Endothelial cell of umbilical vein (primary cell): ENCODE data around the gene MPC2. TPM values are rescaled to one million over a fixed set of nuclear protein-coding genes. Genes with fewer than 3 reads are reported as not detected.

Experiments used
- BruUV-seq: library from RNA; stranded (reverse); fragments of 400-500 nt; replicated peaks from 2 replicates; lab custom pipeline; 2021; lab: Mats Ljungman, UMichigan
- CTCF ChIA-PET: fragments of 300-600, 350-600 bp; sonication (Branson Sonifier 250); formaldehyde crosslinking; loops from one replicate; lab custom pipeline; 2021; ENCODE audit warnings: antibody characterized with exemption, inconsistent platforms; lab: Charles Lee
- POLR2A ChIA-PET: fragments of 300-600, 350-600 bp; sonication (Branson Sonifier 250); formaldehyde crosslinking; loops from one replicate; lab custom pipeline; 2021; ENCODE audit warnings: antibody characterized with exemption, inconsistent platforms; lab: Charles Lee
- DNase-seq: peaks from one replicate; pipeline ENCODE4 v3.0.0-alpha.2; 2011; ENCODE audit warnings: low read depth, low spot score
- FAIRE-seq: peaks from 2 replicates; lab custom pipeline; 2011; peaks lifted over from hg19 to GRCh38; lab: Jason Lieb, UNC
- H2AFZ ChIP-seq: 2 replicates; pipeline ENCODE4 v1.6.0; 2012; ENCODE audit warnings: low read depth, low read length, control low read depth, inconsistent platforms
- H3K27ac ChIP-seq: 2 replicates; pipeline ENCODE4 v1.5.1; 2011; ENCODE audit warnings: low read depth, mild to moderate bottlenecking, control low read depth, low read length, moderate library complexity; ENCODE audit not compliant: insufficient read depth
- H3K27me3 ChIP-seq, 2 experiments: 2 replicates each; pipeline versions ENCODE4 v1.6.0 to v1.6.1; 2011; ENCODE audit warnings: low read length in 2 of 2, mixed read lengths in 1 of 2; ENCODE audit not compliant: control insufficient read depth in 2 of 2, insufficient read depth in 2 of 2
- H3K36me3 ChIP-seq, 2 experiments: 2 replicates in 1 of 2; 3 replicates in 1 of 2; pipeline ENCODE4 v1.5.1; 2011; ENCODE audit warnings: low read length in 2 of 2, mild to moderate bottlenecking in 1 of 2, moderate library complexity in 1 of 2; ENCODE audit not compliant: control insufficient read depth in 2 of 2, insufficient read depth in 2 of 2; ENCODE audit errors: extremely low read depth in 1 of 2
- H3K4me1 ChIP-seq: 3 replicates; pipeline ENCODE4 v1.5.1; 2011; ENCODE audit warnings: mild to moderate bottlenecking, low read length; ENCODE audit not compliant: control insufficient read depth, insufficient read depth; ENCODE audit errors: extremely low read depth
- H3K4me2 ChIP-seq: 2 replicates; pipeline ENCODE4 v1.6.1; 2011; ENCODE audit warnings: low read length, control low read depth, mixed read lengths; ENCODE audit not compliant: insufficient read depth
- H3K4me3 ChIP-seq, 3 experiments: fragments of 200-600 bp in 1 of 3; sonication (generic), shearing (Covaris generic) in 1 of 3; replicated peaks in 1 of 3; 2 replicates each; pipeline ENCODE4 v1.5.1; 2011 to 2016; ENCODE audit warnings: control low read depth in 3 of 3, low read length in 3 of 3, mild to moderate bottlenecking in 2 of 3, inconsistent platforms in 1 of 3, low read depth in 1 of 3, moderate library complexity in 1 of 3; ENCODE audit not compliant: insufficient read depth in 1 of 3
- H3K79me2 ChIP-seq: 2 replicates; pipeline ENCODE4 v1.6.0; 2012; ENCODE audit warnings: low read length, inconsistent platforms; ENCODE audit not compliant: control insufficient read depth, insufficient read depth
- H3K9ac ChIP-seq: replicated peaks from 2 replicates; pipeline ENCODE3; 2011; ENCODE audit warnings: low read length, control low read depth; ENCODE audit not compliant: insufficient read depth; ENCODE audit errors: extremely low read depth
- H3K9me1 ChIP-seq: replicated peaks from 3 replicates; pipeline ENCODE4 v1.6.0; 2011; ENCODE audit warnings: mild to moderate bottlenecking, low read length; ENCODE audit not compliant: control insufficient read depth, insufficient read depth; ENCODE audit errors: extremely low read depth
- H3K9me3 ChIP-seq: replicated peaks from 2 replicates; pipeline ENCODE4 v1.5.1; 2012; ENCODE audit warnings: low read length, inconsistent platforms; ENCODE audit not compliant: control insufficient read depth, insufficient read depth
- H4K20me1 ChIP-seq: replicated peaks from 2 replicates; pipeline ENCODE3; 2011; ENCODE audit warnings: mild to moderate bottlenecking, low read length; ENCODE audit not compliant: control insufficient read depth, insufficient read depth; ENCODE audit errors: extremely low read depth
- EZH2 ChIP-seq: IDR thresholded peaks from 2 replicates; pipeline ENCODE4 v1.6.1; 2012; ENCODE audit warnings: borderline replicate concordance, low read depth, mild to moderate bottlenecking, moderate library complexity, low read length, inconsistent platforms; ENCODE audit not compliant: severe bottlenecking
- FOS ChIP-seq: IDR thresholded peaks from 2 replicates; pipeline ENCODE4 v1.6.1; 2011; ENCODE audit warnings: mild to moderate bottlenecking, low read length, moderate library complexity, borderline replicate concordance; ENCODE audit not compliant: insufficient read depth
- GATA2 ChIP-seq: IDR thresholded peaks from 2 replicates; pipeline ENCODE4 v1.7.0; 2011; ENCODE audit warnings: low read depth, mild to moderate bottlenecking, moderate library complexity, mixed read lengths, low read length; ENCODE audit not compliant: insufficient read length, insufficient read depth
- JUN ChIP-seq: IDR thresholded peaks from 2 replicates; pipeline ENCODE4 v1.6.1; 2011; ENCODE audit warnings: borderline replicate concordance, low read depth; ENCODE audit not compliant: insufficient read length, insufficient read depth
- MYC ChIP-seq: IDR thresholded peaks from one replicate; pipeline ENCODE4 v1.6.1; 2011; ENCODE audit warnings: mild to moderate bottlenecking, low read depth, low read length
- POLR2A ChIP-seq: IDR thresholded peaks from 2 replicates; pipeline ENCODE4 v1.6.1; 2012; ENCODE audit warnings: low read depth, mild to moderate bottlenecking, control low read depth, low read length
- POLR2AphosphoS5 ChIP-seq: IDR thresholded peaks from 2 replicates; pipeline ENCODE4 v1.6.1; 2012; ENCODE audit warnings: low read depth, mild to moderate bottlenecking, control low read depth, low read length, moderate library complexity; ENCODE audit not compliant: insufficient read depth
- dilution Hi-C: fragments of 300-500 bp; cut with MboI; formaldehyde crosslinking; loops from one replicate; pipeline ENCODE4 v1.15.0; 2019; ENCODE audit warnings: low sequenced_read_pairs; ENCODE audit not compliant: extremely low pct_ligation_motif_present
- intact Hi-C: fragments of 100-400 bp; cut with micrococcal nuclease; formaldehyde crosslinking; loops from one replicate; pipeline ENCODE4 v1.10.0; 2022
- polyA plus RNA-seq, 4 experiments: library from polyadenylated mRNA; depleted of rRNA in 3 of 4; stranded (reverse) in 3 of 4; unstranded in 1 of 4; fragments of >200 nt; gene quantifications; 2 replicates each; pipeline versions ENCODE4 v1.2.1 to v1.2.3, GENCODE V29; 2011 to 2012; ENCODE audit warnings: missing spikeins in 1 of 4
- total RNA-seq: library from RNA; stranded (reverse); gene quantifications from 2 replicates; pipeline ENCODE4 v1.2.3, GENCODE V29; 2021
- TF ChIP-seq, protein P1 (sequence below): IDR thresholded peaks from 2 replicates; pipeline ENCODE4 v1.6.1; 2011; ENCODE audit not compliant: insufficient read depth, insufficient read length
- TF ChIP-seq, protein P2 (sequence below), 2 donors: IDR thresholded peaks; 1 replicate in 1 of 2; 2 replicates in 1 of 2; pipeline ENCODE4 v1.5.1; 2011; ENCODE audit warnings: low read length in 2 of 2, mild to moderate bottlenecking in 2 of 2, moderate library complexity in 2 of 2, control low read depth in 1 of 2, inconsistent platforms in 1 of 2, low read depth in 1 of 2; ENCODE audit not compliant: insufficient read depth in 1 of 2; ENCODE audit errors: extremely low read depth in 1 of 2

Gene MPC2
- total and polyA plus RNA-seq, 2 donors (not counting 3 experiments of a cell fraction or from before 2014, with no cell fraction given) = 14.9 to 35.8 TPM

DNA sequence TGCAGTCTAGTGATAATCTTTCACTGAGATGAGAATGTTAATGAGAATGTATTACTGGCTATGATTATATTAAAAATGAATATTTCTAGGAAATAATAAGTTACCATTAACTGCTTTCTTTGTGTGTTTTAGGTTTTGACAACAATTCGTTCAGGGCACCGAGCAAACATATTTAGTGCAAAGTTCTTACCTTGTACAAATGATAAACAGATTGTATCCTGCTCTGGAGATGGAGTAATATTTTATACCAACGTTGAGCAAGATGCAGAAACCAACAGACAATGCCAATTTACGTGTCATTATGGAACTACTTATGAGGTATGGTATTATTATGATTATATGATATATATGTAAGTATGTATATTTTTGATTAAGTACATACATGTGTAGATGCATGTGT, 37.8 kb upstream of the MPC2 start:
- Histone ChIP-seq H3K4me1 (no peaks in the 10 kb centered on the region), H3K79me2 (no peaks in the 10 kb centered on the region), H3K9me1 (no peaks in the 10 kb centered on the region), H2AFZ (no peak overlapping the region), H3K36me3 (no peaks in the 10 kb centered on the region), H3K9me3 (no peaks in the 10 kb centered on the region), H3K27ac (no peak overlapping the region), H3K27me3 (no peaks in the 10 kb centered on the region), H3K9ac (no peak overlapping the region), H3K4me2 (no peak overlapping the region), H4K20me1 (no peaks in the 10 kb centered on the region), H3K4me3 (no peak overlapping the region)
- no TSS peak for BruUV-seq
- dilution Hi-C loops (no loop called here), intact Hi-C loops (no loop called here)
- ChIA-PET POLR2A (no interaction called here), CTCF (no interaction called here)
- DNase-seq = no peak
- no peak for FAIRE-seq
- TF ChIP-seq POLR2AphosphoS5 (no peak), MYC (no peak), POLR2A (no peak), JUN (no peak), GATA2 (no peak), EZH2 (no peak), FOS (no peak)
- TF ChIP-seq, protein P1, sequence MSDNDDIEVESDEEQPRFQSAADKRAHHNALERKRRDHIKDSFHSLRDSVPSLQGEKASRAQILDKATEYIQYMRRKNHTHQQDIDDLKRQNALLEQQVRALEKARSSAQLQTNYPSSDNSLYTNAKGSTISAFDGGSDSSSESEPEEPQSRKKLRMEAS = no peak
- TF ChIP-seq, protein P2, sequence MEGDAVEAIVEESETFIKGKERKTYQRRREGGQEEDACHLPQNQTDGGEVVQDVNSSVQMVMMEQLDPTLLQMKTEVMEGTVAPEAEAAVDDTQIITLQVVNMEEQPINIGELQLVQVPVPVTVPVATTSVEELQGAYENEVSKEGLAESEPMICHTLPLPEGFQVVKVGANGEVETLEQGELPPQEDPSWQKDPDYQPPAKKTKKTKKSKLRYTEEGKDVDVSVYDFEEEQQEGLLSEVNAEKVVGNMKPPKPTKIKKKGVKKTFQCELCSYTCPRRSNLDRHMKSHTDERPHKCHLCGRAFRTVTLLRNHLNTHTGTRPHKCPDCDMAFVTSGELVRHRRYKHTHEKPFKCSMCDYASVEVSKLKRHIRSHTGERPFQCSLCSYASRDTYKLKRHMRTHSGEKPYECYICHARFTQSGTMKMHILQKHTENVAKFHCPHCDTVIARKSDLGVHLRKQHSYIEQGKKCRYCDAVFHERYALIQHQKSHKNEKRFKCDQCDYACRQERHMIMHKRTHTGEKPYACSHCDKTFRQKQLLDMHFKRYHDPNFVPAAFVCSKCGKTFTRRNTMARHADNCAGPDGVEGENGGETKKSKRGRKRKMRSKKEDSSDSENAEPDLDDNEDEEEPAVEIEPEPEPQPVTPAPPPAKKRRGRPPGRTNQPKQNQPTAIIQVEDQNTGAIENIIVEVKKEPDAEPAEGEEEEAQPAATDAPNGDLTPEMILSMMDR (IDR thresholded peaks at IDR 0.05; ENCODE audit: extremely low read depth in 1 of 2, insufficient read depth in 1 of 2, low read depth in 1 of 2, low read length in 2 of 2) = no peak
